AG20443 (cell line): ENCODE results near the gene LGALS3.

Source experiments
- DNase-seq: peaks from one replicate; pipeline ENCODE4 v3.0.0; 2012; ENCODE audit warnings: low spot score, mixed read lengths

The LGALS3 gene

DNA sequence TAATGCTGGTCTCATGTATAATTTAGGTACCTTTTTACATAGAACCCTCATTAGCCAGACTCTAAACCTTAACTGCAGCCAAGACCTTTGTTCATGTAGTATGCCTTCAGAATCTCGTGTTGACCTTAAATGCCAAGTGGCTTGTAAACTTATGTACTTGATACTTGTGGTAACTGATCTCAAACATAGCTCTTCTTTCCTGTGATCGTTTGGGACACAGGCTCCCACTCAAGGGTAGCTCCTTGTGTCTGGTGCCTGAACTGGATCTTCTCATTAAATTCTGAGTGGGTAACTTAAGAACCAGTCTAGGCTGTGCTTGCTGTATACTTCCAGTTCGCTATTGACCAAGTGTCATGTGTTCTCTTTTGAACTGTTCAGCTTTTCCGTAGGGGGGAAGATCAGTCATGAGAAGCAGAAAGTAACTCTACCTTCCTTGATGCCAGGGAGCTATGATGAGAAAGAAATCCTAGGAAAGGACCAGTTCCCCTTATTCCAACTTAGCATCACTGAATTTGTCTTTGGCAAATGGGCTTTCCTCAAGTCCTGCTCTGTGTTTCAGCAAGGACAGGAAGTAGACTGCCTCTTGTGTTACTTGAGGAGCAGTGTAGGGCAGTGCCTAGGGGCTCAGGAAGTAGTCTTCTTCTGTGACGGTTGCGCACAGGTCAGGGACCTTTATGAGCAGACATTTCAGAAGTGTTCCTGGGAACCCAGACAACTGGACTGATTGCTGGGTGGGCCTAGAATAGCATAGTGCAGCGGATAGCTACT is 2.5 kb downstream of the LGALS3 start:
- DNase-seq, result peak; percentile 51

DNA sequence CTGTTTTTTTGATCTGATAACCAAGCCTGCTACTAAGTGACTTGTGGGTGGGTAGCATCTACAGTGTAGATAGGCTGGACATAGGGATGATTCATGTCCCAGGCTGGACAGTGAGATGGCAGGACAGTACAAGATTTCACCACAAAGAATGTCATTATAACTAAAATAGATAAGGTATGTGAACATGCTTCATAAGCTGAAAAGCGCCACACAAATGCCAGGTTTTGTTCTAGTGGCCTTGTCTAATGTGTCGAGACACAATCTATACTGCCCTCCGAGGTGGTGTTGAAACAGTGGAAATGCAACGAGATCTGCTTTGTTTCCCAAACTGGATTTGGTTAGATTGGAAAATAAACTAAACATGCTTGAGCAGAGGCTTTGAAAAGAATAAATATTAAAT is 4.4 kb downstream of the LGALS3 start:
- DNase-seq, result peak; percentile 61

DNA sequence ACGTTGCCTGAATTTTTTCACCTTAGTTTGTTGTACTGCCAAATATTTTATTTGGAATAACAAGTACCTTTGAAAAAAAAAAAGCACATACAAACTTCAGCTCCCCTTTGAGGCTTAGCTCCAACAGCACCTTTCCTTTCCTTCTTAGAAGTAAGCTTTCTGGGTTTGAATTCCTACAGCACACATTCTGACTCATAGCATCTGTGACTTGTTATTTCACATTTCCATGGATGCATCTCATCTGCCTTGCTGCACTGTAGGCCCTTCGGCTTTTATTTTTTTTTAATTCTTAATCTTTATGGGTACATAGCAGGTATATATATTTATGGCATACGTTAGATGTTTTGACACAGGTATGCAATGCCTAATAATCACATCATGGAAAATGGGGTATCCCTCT is 7.2 kb downstream of the LGALS3 start:
- peak; percentile 63 for DNase-seq

DNA sequence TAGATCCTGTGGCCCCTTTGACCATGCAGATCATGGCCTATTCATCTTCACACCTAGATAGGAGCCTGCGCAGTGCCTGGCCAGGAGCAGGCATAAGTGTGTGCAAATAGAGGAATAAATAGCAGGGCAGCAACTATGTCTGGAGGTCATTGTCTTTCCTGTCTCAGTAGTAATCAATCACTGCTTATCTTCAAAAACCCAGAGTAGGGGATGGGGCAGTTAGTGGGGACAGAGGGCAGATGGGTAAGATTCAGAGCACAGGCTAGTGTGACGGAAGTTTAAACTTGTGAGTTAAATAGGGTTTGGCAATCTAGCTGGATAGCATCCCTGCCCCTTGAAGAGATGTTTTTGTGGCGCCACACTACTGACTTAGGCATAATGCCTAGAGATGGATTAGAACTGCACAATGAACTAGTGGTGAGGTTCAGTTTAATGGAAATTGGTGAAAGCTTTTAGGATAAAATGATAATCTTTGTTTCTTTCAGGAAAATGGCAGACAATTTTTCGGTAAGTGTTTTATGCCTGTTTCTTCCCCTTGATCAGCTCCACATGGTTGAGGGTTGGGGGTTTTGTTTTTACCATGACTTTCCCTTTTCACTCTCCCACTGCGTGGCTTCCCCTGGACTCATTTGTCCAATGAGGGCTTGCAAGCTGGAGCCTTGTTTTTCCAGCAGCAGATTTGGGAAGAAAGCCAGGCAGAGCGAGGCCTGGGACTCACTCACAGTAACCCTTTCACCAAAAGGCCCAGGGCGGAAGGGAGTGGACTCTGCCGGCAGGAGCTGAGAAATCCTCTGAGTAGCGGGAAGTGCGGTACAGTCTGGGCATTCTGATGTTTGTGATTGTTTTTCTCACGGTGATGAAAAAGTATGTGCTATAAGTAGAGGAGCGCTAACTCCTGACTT is 8.1 kb downstream of the LGALS3 start:
- peak; percentile 66 for DNase-seq

DNA sequence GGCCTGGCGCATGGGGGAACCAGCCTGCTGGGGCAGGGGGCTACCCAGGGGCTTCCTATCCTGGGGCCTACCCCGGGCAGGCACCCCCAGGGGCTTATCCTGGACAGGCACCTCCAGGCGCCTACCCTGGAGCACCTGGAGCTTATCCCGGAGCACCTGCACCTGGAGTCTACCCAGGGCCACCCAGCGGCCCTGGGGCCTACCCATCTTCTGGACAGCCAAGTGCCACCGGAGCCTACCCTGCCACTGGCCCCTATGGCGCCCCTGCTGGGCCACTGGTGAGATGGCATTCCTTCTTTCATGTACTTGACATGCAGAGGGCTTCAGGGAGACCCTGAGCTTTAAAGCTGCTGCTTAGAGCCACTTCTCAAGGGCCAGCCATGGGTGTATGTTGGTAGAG is 9.0 kb downstream of the LGALS3 start:
- DNase-seq, result no peak

DNA sequence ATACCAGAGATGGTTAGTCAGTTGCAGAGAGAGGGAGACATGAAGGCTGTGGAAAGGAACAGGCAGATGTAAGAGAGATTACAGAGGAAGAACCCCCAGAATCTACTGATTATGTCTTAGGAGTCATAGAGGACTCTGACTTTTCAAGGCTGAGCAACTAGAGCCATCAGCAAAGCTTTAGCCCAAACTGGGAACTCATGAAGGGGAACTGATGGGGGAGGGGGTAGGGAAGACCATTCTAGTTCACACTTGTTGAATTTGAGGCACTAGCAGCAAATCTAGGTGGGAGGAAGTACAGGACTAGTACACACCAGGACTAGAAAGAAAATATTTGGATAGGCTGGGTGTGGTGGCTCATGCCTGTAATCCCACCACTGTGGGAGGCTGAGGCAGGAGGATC is 10.1 kb downstream of the LGALS3 start:
- DNase-seq, result no peak

GRCh38 chr14:55139696-55140509 is 10.9 kb downstream of the LGALS3 start:
- no peak for DNase-seq

- no peak for DNase-seq
Observed at GRCh38 chr14:55141825-55142224, 12.8 kb downstream of the LGALS3 start.

DNA sequence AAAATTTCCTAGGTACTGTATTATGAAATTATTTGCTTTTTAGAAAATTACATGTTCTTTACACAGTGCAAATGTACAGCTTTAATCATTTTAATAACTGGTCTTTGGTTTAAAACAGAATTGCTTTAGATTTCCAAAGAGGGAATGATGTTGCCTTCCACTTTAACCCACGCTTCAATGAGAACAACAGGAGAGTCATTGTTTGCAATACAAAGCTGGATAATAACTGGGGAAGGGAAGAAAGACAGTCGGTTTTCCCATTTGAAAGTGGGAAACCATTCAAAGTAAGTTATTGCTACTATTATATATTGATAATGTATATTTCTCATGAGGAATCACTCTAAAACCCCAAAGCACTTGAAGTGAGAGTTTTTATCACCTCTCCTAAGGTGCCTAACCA is 13.4 kb downstream of the LGALS3 start:
- no peak for DNase-seq

- DNase-seq, result no peak
Observed at GRCh38 chr14:55146425-55146824, 17.4 kb downstream of the LGALS3 start.

DNA sequence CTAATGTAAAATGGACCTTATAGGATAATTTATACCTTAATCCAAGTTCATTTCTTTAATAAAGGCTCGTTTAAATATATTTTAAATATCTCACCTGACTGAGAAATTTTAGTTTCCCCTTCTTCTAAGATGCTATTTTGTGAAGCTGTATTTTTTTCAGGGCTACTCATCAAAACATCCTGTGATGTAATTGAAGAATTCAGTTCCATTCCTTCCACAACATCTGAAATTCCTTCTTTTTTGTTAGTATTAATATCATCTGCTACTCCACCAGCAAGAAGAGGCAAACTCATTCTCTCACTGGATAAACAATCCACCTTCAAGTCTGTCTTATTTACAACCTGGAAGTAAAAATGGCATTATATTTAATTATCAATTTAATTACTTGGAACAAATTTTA is 22.5 kb downstream of the LGALS3 start:
- peak; percentile 22 for DNase-seq

DNA sequence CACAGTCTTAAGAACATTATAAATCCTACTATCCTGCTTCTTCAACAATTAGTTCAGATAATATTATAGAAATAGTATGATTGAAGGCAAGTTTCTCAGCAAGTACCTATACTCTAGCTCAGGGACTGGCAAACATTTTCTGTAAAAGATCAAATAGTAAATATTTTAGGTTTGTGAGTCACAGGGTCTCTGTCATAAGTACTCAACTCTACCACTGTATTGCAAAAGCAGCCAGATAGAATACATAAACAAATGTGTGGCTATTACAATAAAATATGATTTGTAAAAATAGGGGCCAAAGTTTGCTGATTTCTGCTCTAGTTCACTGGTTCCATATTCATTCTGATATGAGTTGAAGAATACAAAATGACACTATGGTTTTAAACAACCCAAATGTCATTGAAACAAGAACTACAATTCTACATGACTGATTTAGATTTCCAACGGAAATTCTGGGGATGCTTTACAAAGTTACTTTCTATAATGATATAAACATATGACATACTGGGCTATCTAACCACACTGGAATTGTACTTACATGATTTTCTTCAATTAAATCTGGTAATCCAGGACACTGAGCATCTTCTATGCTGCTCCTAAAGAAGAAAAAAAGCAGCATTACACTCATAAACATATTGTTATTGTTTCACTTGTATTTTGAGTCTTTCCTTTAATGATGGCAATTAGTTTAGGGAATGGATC is 23.2 kb downstream of the LGALS3 start:
- DNase-seq, result no peak

- DNase-seq, result no peak
Observed at GRCh38 chr14:55153951-55154350, 24.9 kb downstream of the LGALS3 start.

GRCh38 chr14:55157080-55157479 is 28.0 kb downstream of the LGALS3 start:
- DNase-seq, result no peak

DNA sequence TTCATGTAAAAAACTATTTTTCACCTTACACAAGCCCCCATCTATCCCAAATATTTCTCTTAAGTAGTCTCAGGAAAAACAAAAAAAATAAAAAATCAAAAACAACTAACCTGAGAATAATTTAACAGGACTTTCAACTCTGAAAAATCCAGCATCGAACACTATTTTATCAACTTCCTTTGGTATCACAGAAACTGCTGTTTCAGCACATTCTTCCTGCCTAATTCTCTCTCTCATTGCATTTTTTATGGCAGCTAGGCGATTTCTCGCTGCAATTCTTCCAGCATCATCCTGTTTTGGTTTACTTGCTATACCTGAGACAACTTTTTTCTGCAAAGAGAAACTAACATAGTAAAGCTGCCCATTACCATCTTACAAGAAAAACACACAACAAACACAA is 29.4 kb downstream of the LGALS3 start:
- no peak for DNase-seq

GRCh38 chr14:55160989-55161388 is 31.9 kb downstream of the LGALS3 start:
- peak; percentile 40 for DNase-seq

DNA sequence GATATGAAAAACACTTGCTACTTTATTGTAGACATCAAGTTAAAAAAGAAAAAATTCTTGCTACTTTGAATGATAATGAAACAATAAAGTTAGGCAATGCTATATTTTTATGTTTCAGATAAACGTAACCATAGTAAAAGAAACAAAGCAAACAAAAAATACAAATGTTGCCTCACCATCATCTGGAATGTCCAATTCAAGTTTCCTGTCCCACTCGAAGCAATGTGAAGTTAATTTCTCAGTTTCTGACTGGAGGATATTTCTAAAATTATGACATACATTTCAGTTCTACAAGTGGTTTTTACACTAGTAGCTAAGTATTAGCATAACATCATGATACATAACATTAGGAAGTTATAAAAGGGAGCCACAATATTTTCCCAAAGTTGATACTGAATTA is 41.5 kb downstream of the LGALS3 start:
- peak; percentile 15 for DNase-seq

GRCh38 chr14:55180006-55180405 is 51.0 kb downstream of the LGALS3 start:
- no peak for DNase-seq

DNA sequence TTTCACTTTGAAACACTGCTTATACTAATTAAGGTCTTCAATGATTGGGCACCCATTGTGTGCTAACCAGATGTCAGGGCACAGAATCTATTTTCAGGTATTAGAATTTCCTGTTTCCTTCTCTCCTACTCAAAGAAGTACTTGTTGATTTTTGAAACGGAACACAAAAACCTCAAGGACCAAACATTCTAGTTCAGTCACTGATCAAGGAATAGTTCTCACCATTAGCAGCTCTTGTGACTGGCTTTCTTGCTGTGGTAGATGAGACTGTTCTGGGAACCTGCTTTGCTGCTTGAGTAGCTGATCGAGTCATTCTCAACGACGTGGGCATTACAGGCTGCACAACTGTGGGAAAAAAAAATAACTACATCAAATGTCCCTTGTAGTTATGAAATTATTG is 51.4 kb downstream of the LGALS3 start:
- DNase-seq, result no peak

DNA sequence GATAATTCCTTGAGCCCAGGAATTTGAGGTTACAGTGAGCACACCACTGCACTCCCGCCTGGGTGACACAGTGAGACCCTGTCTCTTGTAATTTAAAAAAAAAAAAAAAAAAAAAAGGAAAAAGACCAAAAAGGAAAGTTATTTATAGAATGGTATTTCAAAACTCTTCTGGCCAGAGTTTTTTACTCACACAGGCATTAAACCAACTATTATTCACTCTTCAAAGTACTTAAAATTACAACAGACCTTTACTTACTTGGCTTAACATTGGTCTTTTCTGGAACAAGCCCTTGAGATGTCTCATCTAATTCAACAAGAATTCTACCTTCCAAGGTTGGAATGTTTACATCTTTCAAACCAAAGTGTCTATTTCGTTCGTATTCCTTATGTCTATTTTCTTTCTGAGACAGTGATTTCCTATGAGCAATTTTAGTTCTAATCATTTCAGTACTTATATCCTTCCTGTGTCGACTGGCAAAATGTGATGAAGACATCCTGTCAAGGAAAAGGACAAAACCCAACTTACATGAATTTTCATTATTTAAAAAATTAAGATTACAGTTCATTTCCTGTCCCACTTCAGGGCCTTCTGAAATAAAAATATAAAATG is 59.7 kb downstream of the LGALS3 start:
- peak; percentile 22 for DNase-seq

GRCh38 chr14:55190906-55191202 is 61.8 kb downstream of the LGALS3 start:
- DNase-seq, result no peak
